Natural killer cell (primary cell): ENCODE results near the gene DNAJC15. TPM values are rescaled to one million over a fixed set of nuclear protein-coding genes. Genes with fewer than 3 reads are reported as not detected.

Experiments
- ATAC-seq, 3 donors: fragments of 150-1000 bp in 2 of 3; fragments of 200-7000 bp in 1 of 3; cut with Tn5 transposase; 1 replicate in 1 of 3; 2 replicates in 2 of 3; pipeline ENCODE4 v1.10.0; 2021; ENCODE audit warnings: mild to moderate bottlenecking in 2 of 3, moderate library complexity in 2 of 3
- DNase-seq, 2 donors: peaks; one replicate each; pipeline versions ENCODE4 v3.0.0 to v3.0.0-alpha.2; 2013 to 2021; ENCODE audit warnings: mixed read lengths in 1 of 2
- H3K27ac ChIP-seq: one replicate; pipeline ENCODE4 v1.5.1; 2013; ENCODE audit warnings: mild to moderate bottlenecking, low read length
- H3K27me3 ChIP-seq: one replicate; pipeline ENCODE4 v1.6.1; 2013; ENCODE audit warnings: low read length; ENCODE audit not compliant: control insufficient read depth, insufficient read depth
- H3K36me3 ChIP-seq: one replicate; pipeline ENCODE4 v1.6.1; 2013; ENCODE audit warnings: low read length; ENCODE audit not compliant: control insufficient read depth, insufficient read depth
- H3K4me1 ChIP-seq: one replicate; pipeline ENCODE4 v1.6.1; 2013; ENCODE audit warnings: low read length; ENCODE audit not compliant: control insufficient read depth, insufficient read depth
- H3K4me3 ChIP-seq: one replicate; pipeline ENCODE4 v1.5.1; 2013; ENCODE audit warnings: low read length
- H3K9me3 ChIP-seq: one replicate; pipeline ENCODE4 v1.6.1; 2013; ENCODE audit warnings: low read length; ENCODE audit not compliant: control insufficient read depth, insufficient read depth
- H3K27ac Mint-ChIP-seq, 2 donors: one replicate each; pipeline ENCODE4 v1.8.0; 2022; ENCODE audit warnings: mild to moderate bottlenecking in 2 of 2, mixed read lengths in 2 of 2, moderate library complexity in 1 of 2
- H3K27me3 Mint-ChIP-seq, 2 donors: one replicate each; pipeline ENCODE4 v1.8.0; 2022; ENCODE audit warnings: low read depth in 2 of 2, mixed read lengths in 2 of 2
- H3K36me3 Mint-ChIP-seq: one replicate; pipeline ENCODE4 v1.8.0; 2022; ENCODE audit warnings: mixed read lengths
- H3K4me1 Mint-ChIP-seq, 2 donors: one replicate each; pipeline ENCODE4 v1.8.0; 2022; ENCODE audit warnings: mixed read lengths in 2 of 2
- H3K4me3 Mint-ChIP-seq: one replicate; pipeline ENCODE4 v1.8.0; 2022; ENCODE audit warnings: mild to moderate bottlenecking, moderate library complexity, mixed read lengths
- H3K9me3 Mint-ChIP-seq, 2 donors: one replicate each; pipeline ENCODE4 v1.8.0; 2022; ENCODE audit warnings: mixed read lengths in 2 of 2
- WGBS: methylation state at CpG from one replicate; pipeline ENCODE4 v1.1.7; 2013; ENCODE audit warnings: missing lambda C conversion rate; ENCODE audit not compliant: insufficient coverage; 5-methylcytosine and 5-hydroxymethylcytosine counted together
- intact Hi-C: fragments of 100-400 bp; cut with micrococcal nuclease; formaldehyde crosslinking; loops from one replicate; pipeline ENCODE4 v1.14.2; 2022
- total RNA-seq, 4 donors: library from RNA; stranded (reverse); fragments of 120-200 nt in 1 of 4; gene quantifications; one replicate each; pipeline versions ENCODE4 v1.2.3 to v1.2.4, GENCODE V29; 2013 to 2022
- TF ChIP-seq, protein P1 (sequence below): fragments of 200-600 bp; IDR thresholded peaks from one replicate; pipeline ENCODE4 v1.8.0; 2022; ENCODE audit warnings: antibody characterized with exemption

The DNAJC15 gene
- total RNA-seq, 3 donors from 2014 or later (not counting 1 experiment from before 2014, with no cell fraction given): 7.7 to 10.0 (median 8.3) TPM

- Histone ChIP-seq H3K27ac (no peak overlapping the region), H3K4me3 (no peak overlapping the region), H3K4me1 (no peaks in the 10 kb centered on the region), H3K36me3 (no peaks in the 10 kb centered on the region), H3K9me3 (no peaks in the 10 kb centered on the region), H3K27me3 (no peaks in the 10 kb centered on the region)
- TF ChIP-seq, protein P1, sequence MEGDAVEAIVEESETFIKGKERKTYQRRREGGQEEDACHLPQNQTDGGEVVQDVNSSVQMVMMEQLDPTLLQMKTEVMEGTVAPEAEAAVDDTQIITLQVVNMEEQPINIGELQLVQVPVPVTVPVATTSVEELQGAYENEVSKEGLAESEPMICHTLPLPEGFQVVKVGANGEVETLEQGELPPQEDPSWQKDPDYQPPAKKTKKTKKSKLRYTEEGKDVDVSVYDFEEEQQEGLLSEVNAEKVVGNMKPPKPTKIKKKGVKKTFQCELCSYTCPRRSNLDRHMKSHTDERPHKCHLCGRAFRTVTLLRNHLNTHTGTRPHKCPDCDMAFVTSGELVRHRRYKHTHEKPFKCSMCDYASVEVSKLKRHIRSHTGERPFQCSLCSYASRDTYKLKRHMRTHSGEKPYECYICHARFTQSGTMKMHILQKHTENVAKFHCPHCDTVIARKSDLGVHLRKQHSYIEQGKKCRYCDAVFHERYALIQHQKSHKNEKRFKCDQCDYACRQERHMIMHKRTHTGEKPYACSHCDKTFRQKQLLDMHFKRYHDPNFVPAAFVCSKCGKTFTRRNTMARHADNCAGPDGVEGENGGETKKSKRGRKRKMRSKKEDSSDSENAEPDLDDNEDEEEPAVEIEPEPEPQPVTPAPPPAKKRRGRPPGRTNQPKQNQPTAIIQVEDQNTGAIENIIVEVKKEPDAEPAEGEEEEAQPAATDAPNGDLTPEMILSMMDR: no peak
- H3K36me3 Mint-ChIP-seq: no peaks in the 10 kb centered on the region
- WGBS: 99% methylated on average over 4 of the region's 4 CpGs
- H3K27me3 Mint-ChIP-seq: peaks cover 27 to 35% of the 10 kb centered on the region in 2 donors
- no peak for ATAC-seq
- no peak for DNase-seq
- no peaks in the 10 kb centered on the region for H3K9me3 Mint-ChIP-seq
- intact Hi-C loops: no loop called here
- H3K4me1 Mint-ChIP-seq: no peaks in the 10 kb centered on the region
- H3K27ac Mint-ChIP-seq: no peak overlapping the region
- H3K4me3 Mint-ChIP-seq: no peak overlapping the region
Measured at GRCh38 chr13:43141685-43142084, 118.3 kb downstream of the DNAJC15 start.

GRCh38 chr13:43143591-43143990, 120.2 kb downstream of the DNAJC15 start:
- no peak overlapping the region for H3K27ac ChIP-seq
- no peaks in the 10 kb centered on the region for H3K4me1 ChIP-seq
- H3K4me3 Mint-ChIP-seq: no peak overlapping the region
- H3K9me3 ChIP-seq: no peaks in the 10 kb centered on the region
- H3K4me3 ChIP-seq: no peak overlapping the region
- no peaks in the 10 kb centered on the region for H3K36me3 Mint-ChIP-seq
- TF ChIP-seq, protein P1: no peak
- intact Hi-C loops: no loop called here
- no peaks in the 10 kb centered on the region for H3K36me3 ChIP-seq
- peaks cover 26 to 34% of the 10 kb centered on the region in 2 donors for H3K27me3 Mint-ChIP-seq
- no peaks in the 10 kb centered on the region for H3K27me3 ChIP-seq
- DNase-seq: no peak
- WGBS: 88% methylated on average over 2 of the region's 3 CpGs
- H3K4me1 Mint-ChIP-seq: no peaks in the 10 kb centered on the region
- H3K27ac Mint-ChIP-seq: no peak overlapping the region
- no peaks in the 10 kb centered on the region for H3K9me3 Mint-ChIP-seq
- ATAC-seq: no peak

DNA sequence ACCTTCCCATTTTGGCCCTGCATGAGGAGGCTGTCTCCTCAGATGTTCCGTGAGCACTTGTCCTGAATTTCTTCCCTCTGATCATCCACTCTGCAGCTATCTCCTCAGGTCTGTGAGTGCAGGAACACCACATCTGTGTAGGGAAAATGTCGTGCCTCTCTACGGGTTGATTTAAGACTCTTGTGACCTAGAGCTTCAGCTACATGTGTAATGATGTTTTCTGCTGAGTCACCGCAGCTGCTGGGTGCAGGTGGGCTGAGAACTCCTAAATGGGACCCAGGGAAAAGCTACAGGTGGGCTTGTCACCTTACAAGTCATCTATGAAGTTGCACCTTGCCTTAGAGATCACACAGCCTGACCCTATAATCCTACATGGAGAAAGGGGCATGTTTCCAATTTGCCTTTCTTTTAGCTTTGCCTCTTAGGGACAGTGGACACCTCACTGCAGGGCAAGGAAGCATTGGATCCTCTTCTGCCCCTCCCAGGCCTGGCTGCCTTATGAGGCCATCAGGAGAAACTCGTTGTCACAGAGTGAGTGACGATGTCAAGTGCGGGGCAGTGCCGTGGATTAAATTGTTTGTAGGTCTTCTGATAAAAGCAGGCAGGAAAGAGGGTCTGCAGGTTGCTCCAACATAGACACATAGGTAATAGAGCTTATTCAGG, 122.3 kb downstream of the DNAJC15 start:
- Mint-ChIP-seq H3K9me3 (no peaks in the 10 kb centered on the region), H3K27me3 (peaks cover 20 to 36% of the 10 kb centered on the region in 2 donors), H3K4me1 (no peaks in the 10 kb centered on the region), H3K4me3 (no peak overlapping the region), H3K27ac (no peak overlapping the region), H3K36me3 (no peaks in the 10 kb centered on the region)
- no peaks in the 10 kb centered on the region for H3K9me3 ChIP-seq
- no peak for ATAC-seq
- no peaks in the 10 kb centered on the region for H3K27me3 ChIP-seq
- H3K27ac ChIP-seq: no peak overlapping the region
- no peak for DNase-seq
- intact Hi-C loops: no loop called here
- WGBS: 68% methylated on average over 8 of the region's 8 CpGs
- no peak overlapping the region for H3K4me3 ChIP-seq
- H3K4me1 ChIP-seq: no peaks in the 10 kb centered on the region
- TF ChIP-seq, protein P1: no peak
- no peaks in the 10 kb centered on the region for H3K36me3 ChIP-seq

GRCh38 chr13:43146400-43146799, 123.0 kb downstream of the DNAJC15 start:
- H3K4me3 Mint-ChIP-seq: no peak overlapping the region
- TF ChIP-seq, protein P1: no peak
- DNase-seq (no peak), ATAC-seq (no peak)
- H3K4me1 ChIP-seq: no peaks in the 10 kb centered on the region
- WGBS: 88% methylated on average over 2 of the region's 3 CpGs
- H3K27ac ChIP-seq: no peak overlapping the region
- H3K36me3 ChIP-seq: no peaks in the 10 kb centered on the region
- no peaks in the 10 kb centered on the region for H3K9me3 ChIP-seq
- H3K27ac Mint-ChIP-seq: no peak overlapping the region
- H3K36me3 Mint-ChIP-seq: no peaks in the 10 kb centered on the region
- H3K9me3 Mint-ChIP-seq: no peaks in the 10 kb centered on the region
- intact Hi-C loops: no loop called here
- H3K4me3 ChIP-seq: no peak overlapping the region
- no peaks in the 10 kb centered on the region for H3K4me1 Mint-ChIP-seq
- peaks cover 20 to 38% of the 10 kb centered on the region in 2 donors for H3K27me3 Mint-ChIP-seq
- no peaks in the 10 kb centered on the region for H3K27me3 ChIP-seq
